ENCODE data around the gene KRT33B.

- no peak for TF ChIP-seq EZH2 (IDR thresholded peaks at IDR 0.05; ENCODE audit: borderline replicate concordance, insufficient read depth, low read length, poor library complexity, severe bottlenecking)
- TF ChIP-seq, protein P1, sequence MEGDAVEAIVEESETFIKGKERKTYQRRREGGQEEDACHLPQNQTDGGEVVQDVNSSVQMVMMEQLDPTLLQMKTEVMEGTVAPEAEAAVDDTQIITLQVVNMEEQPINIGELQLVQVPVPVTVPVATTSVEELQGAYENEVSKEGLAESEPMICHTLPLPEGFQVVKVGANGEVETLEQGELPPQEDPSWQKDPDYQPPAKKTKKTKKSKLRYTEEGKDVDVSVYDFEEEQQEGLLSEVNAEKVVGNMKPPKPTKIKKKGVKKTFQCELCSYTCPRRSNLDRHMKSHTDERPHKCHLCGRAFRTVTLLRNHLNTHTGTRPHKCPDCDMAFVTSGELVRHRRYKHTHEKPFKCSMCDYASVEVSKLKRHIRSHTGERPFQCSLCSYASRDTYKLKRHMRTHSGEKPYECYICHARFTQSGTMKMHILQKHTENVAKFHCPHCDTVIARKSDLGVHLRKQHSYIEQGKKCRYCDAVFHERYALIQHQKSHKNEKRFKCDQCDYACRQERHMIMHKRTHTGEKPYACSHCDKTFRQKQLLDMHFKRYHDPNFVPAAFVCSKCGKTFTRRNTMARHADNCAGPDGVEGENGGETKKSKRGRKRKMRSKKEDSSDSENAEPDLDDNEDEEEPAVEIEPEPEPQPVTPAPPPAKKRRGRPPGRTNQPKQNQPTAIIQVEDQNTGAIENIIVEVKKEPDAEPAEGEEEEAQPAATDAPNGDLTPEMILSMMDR (IDR thresholded peaks at IDR 0.05; ENCODE audit: poor library complexity, severe bottlenecking), result no peak
- TF ChIP-seq POLR2AphosphoS5 (IDR thresholded peaks at IDR 0.05), result no peak
- TF ChIP-seq SMC3 (conservative IDR thresholded peaks at IDR 0.05; ENCODE audit: poor library complexity), result no peak
- no peak for TF ChIP-seq MXI1 (conservative IDR thresholded peaks at IDR 0.05; ENCODE audit: poor library complexity, severe bottlenecking)
- no peak for TF ChIP-seq RAD21 (conservative IDR thresholded peaks at IDR 0.05)
- no peak for TF ChIP-seq TAF1 (IDR thresholded peaks at IDR 0.05; ENCODE audit: low read depth)
- TF ChIP-seq, protein P2, sequence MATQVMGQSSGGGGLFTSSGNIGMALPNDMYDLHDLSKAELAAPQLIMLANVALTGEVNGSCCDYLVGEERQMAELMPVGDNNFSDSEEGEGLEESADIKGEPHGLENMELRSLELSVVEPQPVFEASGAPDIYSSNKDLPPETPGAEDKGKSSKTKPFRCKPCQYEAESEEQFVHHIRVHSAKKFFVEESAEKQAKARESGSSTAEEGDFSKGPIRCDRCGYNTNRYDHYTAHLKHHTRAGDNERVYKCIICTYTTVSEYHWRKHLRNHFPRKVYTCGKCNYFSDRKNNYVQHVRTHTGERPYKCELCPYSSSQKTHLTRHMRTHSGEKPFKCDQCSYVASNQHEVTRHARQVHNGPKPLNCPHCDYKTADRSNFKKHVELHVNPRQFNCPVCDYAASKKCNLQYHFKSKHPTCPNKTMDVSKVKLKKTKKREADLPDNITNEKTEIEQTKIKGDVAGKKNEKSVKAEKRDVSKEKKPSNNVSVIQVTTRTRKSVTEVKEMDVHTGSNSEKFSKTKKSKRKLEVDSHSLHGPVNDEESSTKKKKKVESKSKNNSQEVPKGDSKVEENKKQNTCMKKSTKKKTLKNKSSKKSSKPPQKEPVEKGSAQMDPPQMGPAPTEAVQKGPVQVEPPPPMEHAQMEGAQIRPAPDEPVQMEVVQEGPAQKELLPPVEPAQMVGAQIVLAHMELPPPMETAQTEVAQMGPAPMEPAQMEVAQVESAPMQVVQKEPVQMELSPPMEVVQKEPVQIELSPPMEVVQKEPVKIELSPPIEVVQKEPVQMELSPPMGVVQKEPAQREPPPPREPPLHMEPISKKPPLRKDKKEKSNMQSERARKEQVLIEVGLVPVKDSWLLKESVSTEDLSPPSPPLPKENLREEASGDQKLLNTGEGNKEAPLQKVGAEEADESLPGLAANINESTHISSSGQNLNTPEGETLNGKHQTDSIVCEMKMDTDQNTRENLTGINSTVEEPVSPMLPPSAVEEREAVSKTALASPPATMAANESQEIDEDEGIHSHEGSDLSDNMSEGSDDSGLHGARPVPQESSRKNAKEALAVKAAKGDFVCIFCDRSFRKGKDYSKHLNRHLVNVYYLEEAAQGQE (IDR thresholded peaks at IDR 0.05; ENCODE audit: borderline replicate concordance), result no peak
- TF ChIP-seq EP300 (conservative IDR thresholded peaks at IDR 0.05; ENCODE audit: poor library complexity, severe bottlenecking), result no peak
Measured at GRCh38 chr17:41352597-41353366, 16.8 kb downstream of the KRT33B start.
